Left lung (tissue), 10 donors: ENCODE measurements around the gene DGKQ. TPM values are rescaled to one million over a fixed set of nuclear protein-coding genes. Genes with fewer than 3 reads are reported as not detected.
A peak's percentile ranks its signal among the peaks of the same experiment; 100 is the strongest.

Experiments
- ATAC-seq: fragments of 200-7000 bp; cut with Tn5 transposase; one replicate; pipeline ENCODE4 v1.9.1; 2020; ENCODE audit warnings: moderate library complexity
- DNase-seq, 4 donors: peaks; one replicate each; pipeline ENCODE4 v3.0.0-alpha.2; 2013 to 2020
- H3K27ac ChIP-seq, 2 donors: fragments of 200-600 bp; sonication (generic) in 1 of 2; one replicate each; pipeline versions ENCODE4 v1.5.0 to v1.8.0; 2020 to 2021
- H3K27me3 ChIP-seq, 2 donors: fragments of 200-600 bp; sonication (generic) in 1 of 2; one replicate each; pipeline versions ENCODE4 v1.5.0 to v1.8.0; 2020 to 2021
- H3K36me3 ChIP-seq, 2 donors: fragments of 200-600 bp; sonication (generic) in 1 of 2; one replicate each; pipeline versions ENCODE4 v1.5.0 to v1.8.0; 2020 to 2021
- H3K4me1 ChIP-seq, 2 donors: fragments of 200-600 bp; one replicate each; pipeline ENCODE4 v1.8.0; 2021
- H3K4me3 ChIP-seq, 2 donors: fragments of 200-600 bp; sonication (generic) in 1 of 2; one replicate each; pipeline versions ENCODE4 v1.5.0 to v1.8.0; 2020 to 2021; ENCODE audit warnings: mild to moderate bottlenecking in 1 of 2
- H3K9me3 ChIP-seq, 2 donors: fragments of 200-600 bp; sonication (generic) in 1 of 2; one replicate each; pipeline versions ENCODE4 v1.5.0 to v1.8.0; 2020 to 2021
- CTCF ChIP-seq, 2 donors: fragments of 200-600 bp; sonication (generic) in 1 of 2; IDR thresholded peaks; one replicate each; pipeline versions ENCODE4 v1.5.0 to v1.8.0; 2021; ENCODE audit warnings: antibody characterized with exemption in 2 of 2
- intact Hi-C, 2 donors: fragments of 100-400 bp; cut with DNase I; formaldehyde crosslinking; loops; one replicate each; pipeline versions ENCODE4 v1.11.2 to v1.14.2; 2022
- polyA plus RNA-seq, 6 donors: library from polyadenylated mRNA; unstranded; fragments of 120-200 nt; gene quantifications; one replicate each; pipeline ENCODE4 v1.2.1, GENCODE V29; 2013; ENCODE audit not compliant: insufficient read length in 6 of 6
- total RNA-seq, 2 donors: library from RNA; stranded (reverse); fragmentation: NEBNext Ultra II Directional; extraction: Animal tissue kit (Norgen Biotek cat#: 25700); gene quantifications; one replicate each; pipeline ENCODE4 v1.2.1, GENCODE V29; 2021
- donor health status: DM: no; HTN: yes; CAD: no.
- donor health status: DM: no; HTN: no; CAD: no.

Gene DGKQ
- total and polyA plus RNA-seq, 8 donors, result 5.0 to 19.8 (median 6.7) TPM

GRCh38 chr4:912548-913279 is 60.7 kb downstream of the DGKQ start:
- Histone ChIP-seq H3K4me1 (peaks cover 4 to 26% of the 10 kb centered on the region in 2 donors), H3K27me3 (no peaks in the 10 kb centered on the region), H3K4me3 (no peak overlapping the region), H3K36me3 (peaks cover 0 to 53% of the 10 kb centered on the region in 2 donors), H3K9me3 (no peaks in the 10 kb centered on the region), H3K27ac (peak overlapping the region; percentile 65 to 79)
- intact Hi-C loops, result no loop called here
- DNase-seq (peak in 2 of 4 donors; percentile 13 to 69), ATAC-seq (no peak)
- no peak for TF ChIP-seq CTCF (IDR thresholded peaks at IDR 0.05)

GRCh38 chr4:911871-912490 is 61.4 kb downstream of the DGKQ start:
- DNase-seq (peak in 1 of 4 donors; percentile 80), ATAC-seq (no peak)
- TF ChIP-seq CTCF (IDR thresholded peaks at IDR 0.05), result no peak
- Histone ChIP-seq H3K4me1 (peaks cover 4 to 33% of the 10 kb centered on the region in 2 donors), H3K4me3 (no peak overlapping the region), H3K27ac (peak overlapping the region; percentile 65 to 79), H3K36me3 (peaks cover 0 to 60% of the 10 kb centered on the region in 2 donors), H3K9me3 (no peaks in the 10 kb centered on the region), H3K27me3 (no peaks in the 10 kb centered on the region)
- intact Hi-C loops, result no loop called here

- H3K4me3 ChIP-seq, result no peak overlapping the region
- DNase-seq (peak in 1 of 4 donors; percentile 61), ATAC-seq (no peak)
- H3K36me3 ChIP-seq, result peaks cover 0 to 61% of the 10 kb centered on the region in 2 donors
- no peaks in the 10 kb centered on the region for H3K27me3 ChIP-seq
- H3K27ac ChIP-seq, result peak overlapping the region in 1 of 2 donors; percentile 79
- TF ChIP-seq CTCF (IDR thresholded peaks at IDR 0.05), result no peak
- intact Hi-C loops, result no loop called here
- no peaks in the 10 kb centered on the region for H3K9me3 ChIP-seq
- peaks cover 4 to 33% of the 10 kb centered on the region in 2 donors for H3K4me1 ChIP-seq
These were observed 62.1 kb downstream of the DGKQ start for GRCh38 chr4:911221-911751.

GRCh38 chr4:910366-911091 is 62.8 kb downstream of the DGKQ start:
- no peak overlapping the region for H3K4me3 ChIP-seq
- ATAC-seq (no peak), DNase-seq (peak in 1 of 4 donors; percentile 75)
- intact Hi-C loops, result no loop called here
- H3K27me3 ChIP-seq, result no peaks in the 10 kb centered on the region
- H3K9me3 ChIP-seq, result no peaks in the 10 kb centered on the region
- TF ChIP-seq CTCF (IDR thresholded peaks at IDR 0.05), result no peak
- H3K27ac ChIP-seq, result no peak overlapping the region
- peaks cover 0 to 26% of the 10 kb centered on the region in 2 donors for H3K4me1 ChIP-seq
- H3K36me3 ChIP-seq, result peaks cover 0 to 67% of the 10 kb centered on the region in 2 donors
